Lung (tissue), 12 donors: ENCODE data around the gene TRIP6. TPM values are rescaled to one million over a fixed set of nuclear protein-coding genes. Genes with fewer than 3 reads are reported as not detected.
A peak's percentile ranks its signal among the peaks of the same experiment; 100 is the strongest.

Experiments used
- ATAC-seq: fragments of 200-7000 bp; cut with Tn5 transposase; one replicate; pipeline ENCODE4 v1.9.1; 2020; ENCODE audit warnings: moderate number of reproducible peaks; ENCODE audit not compliant: insufficient read depth, low FRiP score
- DNase-seq, 3 donors: peaks; one replicate each; pipeline ENCODE4 v3.0.0-alpha.2; 2013 to 2017
- H3K27ac ChIP-seq, 2 donors: one replicate each; pipeline ENCODE4 v1.5.1; 2013; ENCODE audit warnings: mild to moderate bottlenecking in 2 of 2, moderate library complexity in 2 of 2, control low read depth in 1 of 2, inconsistent platforms in 1 of 2, low read depth in 1 of 2, low read length in 1 of 2
- H3K27me3 ChIP-seq, 3 donors: one replicate each; pipeline ENCODE4 v1.5.1; 2013; ENCODE audit warnings: low read length in 2 of 3; ENCODE audit not compliant: control insufficient read depth in 3 of 3, insufficient read depth in 3 of 3
- H3K36me3 ChIP-seq, 4 donors: one replicate each; pipeline ENCODE4 v1.5.1; 2013; ENCODE audit warnings: low read length in 4 of 4, mild to moderate bottlenecking in 1 of 4, moderate library complexity in 1 of 4; ENCODE audit not compliant: control insufficient read depth in 4 of 4, insufficient read depth in 4 of 4
- H3K4me1 ChIP-seq, 5 donors: one replicate each; pipeline ENCODE4 v1.5.1; 2013; ENCODE audit warnings: low read length in 5 of 5, mild to moderate bottlenecking in 2 of 5, moderate library complexity in 1 of 5; ENCODE audit not compliant: control insufficient read depth in 5 of 5, insufficient read depth in 5 of 5
- H3K4me3 ChIP-seq: one replicate; pipeline ENCODE4 v1.5.1; 2013; ENCODE audit warnings: mild to moderate bottlenecking, control low read depth, moderate library complexity
- H3K9ac ChIP-seq, 2 donors: one replicate each; pipeline ENCODE4 v1.5.1; 2013; ENCODE audit warnings: low read length in 2 of 2, control low read depth in 1 of 2; ENCODE audit not compliant: insufficient read depth in 1 of 2
- H3K9me3 ChIP-seq, 4 donors: one replicate each; pipeline ENCODE4 v1.5.1; 2013; ENCODE audit warnings: low read length in 3 of 4, mild to moderate bottlenecking in 1 of 4, moderate library complexity in 1 of 4; ENCODE audit not compliant: control insufficient read depth in 4 of 4, insufficient read depth in 3 of 4
- CTCF ChIP-seq: IDR thresholded peaks from 2 replicates; pipeline ENCODE4 v1.5.1; 2012; ENCODE audit warnings: mild to moderate bottlenecking; ENCODE audit errors: control extremely low read depth, extremely low read depth
- WGBS, 2 donors: extraction: QIAGEN DNeasy Blood & Tissue Kit; methylation state at CpG; one replicate each; pipeline ENCODE4 v1.1.7; 2013; 5-methylcytosine and 5-hydroxymethylcytosine counted together
- polyA plus RNA-seq, 2 donors: library from polyadenylated mRNA; stranded (reverse); fragments of 200-250 nt; gene quantifications; one replicate each; pipeline ENCODE4 v1.2.1, GENCODE V29; 2013
- total RNA-seq, 2 donors: library from RNA; depleted of rRNA in 1 of 2; stranded (reverse); fragments of >200 nt in 1 of 2; gene quantifications; one replicate each; pipeline ENCODE4 v1.2.1, GENCODE V29; 2014 to 2021
- donor health status: control.
- donor health status: control.
- donor health status: Bipolar disorder and iron deficiency.
- donor health status: healthy.
- donor health status: DM: yes; HTN: yes; CAD: no.

Gene TRIP6
- total and polyA plus RNA-seq, 4 donors: 41.4 to 81.8 (median 52.3) TPM

GRCh38 chr7:100874577-100875355, 7.6 kb downstream of the TRIP6 start, which contains the start of gene SRRT:
Gene SRRT, plus strand, starts transcription at chr7:100875103. Its CDS starts 488 bp downstream, at chr7:100875591.
- H3K36me3 ChIP-seq: peaks cover 2 to 35% (median 28%) of the 10 kb centered on the region in 4 donors
- H3K9ac ChIP-seq: peak within 1 kb of the TSS; percentile 57 to 94
- H3K27ac ChIP-seq: peak within 1 kb of the TSS; percentile 92 to 98
- 3 to 5% methylated on average over 68 to 79 of the region's 79 CpGs for WGBS, 2 donors
- peak within 1 kb of the TSS; percentile 96 for H3K4me3 ChIP-seq
- H3K27me3 ChIP-seq: no peaks in the 10 kb centered on the region
- ATAC-seq (peak; percentile 98), DNase-seq (peak; percentile 99 to 100 (median 99))
- peak; percentile 3 for TF ChIP-seq CTCF
- H3K9me3 ChIP-seq: no peaks in the 10 kb centered on the region
- peaks cover 3 to 20% (median 12%) of the 10 kb centered on the region in 5 donors for H3K4me1 ChIP-seq

GRCh38 chr7:100875356-100875751, 8.2 kb downstream of the TRIP6 start:
- Histone ChIP-seq H3K27me3 (no peaks in the 10 kb centered on the region), H3K9me3 (no peaks in the 10 kb centered on the region), H3K4me3 (peak overlapping the region; percentile 96), H3K9ac (peak overlapping the region; percentile 46 to 83), H3K36me3 (peaks cover 2 to 37% (median 30%) of the 10 kb centered on the region in 4 donors), H3K27ac (peak overlapping the region; percentile 84 to 91), H3K4me1 (peaks cover 3 to 20% (median 12%) of the 10 kb centered on the region in 5 donors)
- ATAC-seq (peak; percentile 13), DNase-seq (peak in 1 of 3 donors; percentile 47)
- 0% methylated on average over 35 to 39 of the region's 39 CpGs for WGBS, 2 donors
- TF ChIP-seq CTCF: no peak

- Histone ChIP-seq H3K27ac (no peak overlapping the region), H3K36me3 (peaks cover 11 to 39% (median 30%) of the 10 kb centered on the region in 4 donors), H3K9ac (no peak overlapping the region), H3K27me3 (no peaks in the 10 kb centered on the region), H3K4me1 (peaks cover 3 to 20% (median 12%) of the 10 kb centered on the region in 5 donors), H3K9me3 (no peaks in the 10 kb centered on the region), H3K4me3 (no peak overlapping the region)
- DNase-seq (no peak), ATAC-seq (no peak)
- WGBS, 2 donors: 83 to 90% methylated on average over 7 of the region's 7 CpGs
- TF ChIP-seq CTCF: no peak
These were observed 10.8 kb downstream of the TRIP6 start for GRCh38 chr7:100878013-100878412.
